Heart left ventricle (tissue), 16 donors: Measurements from ENCODE around the gene MAP4K5. TPM values are rescaled to one million over a fixed set of nuclear protein-coding genes. Genes with fewer than 3 reads are reported as not detected.

ENCODE experiments used
- ATAC-seq, 4 donors: fragments of 200-7000 bp; cut with Tn5 transposase; one replicate each; pipeline ENCODE4 v1.9.1; 2020 to 2022; ENCODE audit warnings: moderate library complexity in 4 of 4, mild to moderate bottlenecking in 3 of 4, moderate number of reproducible peaks in 1 of 4
- DNase-seq, 5 donors: peaks; one replicate each; pipeline ENCODE4 v3.0.0-alpha.2; 2020
- H3K27ac ChIP-seq, 12 donors: fragments of 200-600 bp; sonication (generic) in 4 of 12; one replicate each; pipeline versions ENCODE4 v1.5.0 to v1.8.0; 2016 to 2022; ENCODE audit warnings: mild to moderate bottlenecking in 2 of 12
- H3K27me3 ChIP-seq, 9 donors: fragments of 200-600 bp; sonication (generic) in 2 of 9; one replicate each; pipeline versions ENCODE4 v1.5.1 to v1.8.0; 2016 to 2022; ENCODE audit warnings: mild to moderate bottlenecking in 3 of 9
- H3K36me3 ChIP-seq, 9 donors: fragments of 200-600 bp; sonication (generic) in 2 of 9; one replicate each; pipeline versions ENCODE4 v1.5.0 to v1.8.0; 2018 to 2022; ENCODE audit warnings: mild to moderate bottlenecking in 2 of 9
- H3K4me1 ChIP-seq, 12 donors: fragments of 200-600 bp; sonication (generic) in 4 of 12; one replicate each; pipeline versions ENCODE4 v1.5.0 to v1.8.0; 2016 to 2022; ENCODE audit warnings: mild to moderate bottlenecking in 3 of 12
- H3K4me3 ChIP-seq, 12 donors: fragments of 200-600 bp; sonication (generic) in 4 of 12; one replicate each; pipeline versions ENCODE4 v1.5.0 to v1.8.0; 2017 to 2022; ENCODE audit warnings: mild to moderate bottlenecking in 9 of 12, moderate library complexity in 4 of 12
- H3K9me3 ChIP-seq, 12 donors: fragments of 200-600 bp; sonication (generic) in 4 of 12; one replicate each; pipeline versions ENCODE4 v1.5.0 to v1.8.0; 2016 to 2022; ENCODE audit warnings: mild to moderate bottlenecking in 1 of 12
- CTCF ChIP-seq, 12 donors: fragments of 200-600 bp; sonication (generic) in 4 of 12; IDR thresholded peaks; one replicate each; pipeline versions ENCODE4 v1.5.0 to v1.8.0; 2018 to 2022; ENCODE audit warnings: antibody characterized with exemption in 12 of 12, mild to moderate bottlenecking in 5 of 12
- POLR2A ChIP-seq, 2 donors: fragments of 450-650 bp; IDR thresholded peaks; one replicate each; pipeline ENCODE4 v1.6.1; 2017; ENCODE audit warnings: antibody characterized with exemption in 2 of 2, mild to moderate bottlenecking in 2 of 2, moderate library complexity in 2 of 2
- WGBS, 4 donors: extraction: QIAGEN DNeasy Blood & Tissue Kit in 2 of 4; methylation state at CpG; one replicate each; pipeline versions ENCODE4 v1.1.5 to v1.1.7; 2013 to 2018; 5-methylcytosine and 5-hydroxymethylcytosine counted together
- intact Hi-C, 10 donors: fragments of 100-400 bp; cut with DNase I; formaldehyde crosslinking; loops; one replicate each; pipeline versions ENCODE4 v1.11.1 to v1.14.2; 2022
- polyA plus RNA-seq, 2 donors: library from polyadenylated mRNA; stranded (reverse); fragments of 200-250 nt; gene quantifications; one replicate each; pipeline ENCODE4 v1.2.3, GENCODE V29; 2013
- total RNA-seq, 9 donors: library from RNA; depleted of rRNA in 2 of 9; stranded (reverse); fragments of >200 nt in 2 of 9; fragmentation: NEBNext Ultra II Directional in 3 of 9; extraction: Animal tissue kit (Norgen Biotek cat#: 25700) in 3 of 9; gene quantifications; one replicate each; pipeline versions ENCODE4 v1.1.0 to v1.2.4, GENCODE V29; 2016 to 2023
- donor health status: ischemic (EF 13 %, LVEDD 7.1; RV severe dilation, severe dysfunction).
- donor health status: healthy with polysubstance abuse.
- donor health status: DM: no; HTN: yes; CAD: no.
- donor health status: DM: no; HTN: no; CAD: no.
- donor health status: ischemic (EF 25% LVEDD 6.9; RV normal size, moderate dysfunction).
- donor health status: ischemic (EF 25% LVEDD 5.7; RV mildly dilated, moderate dysfunction).
- donor health status: healthy.
- donor health status: DM: yes; HTN: yes; CAD: no.
- donor health status: ischemic (EF 35%, LVEDD 5.7; RV mildly dilated, moderate dysfunction).
- donor health status: nonischemic (EF 11% LVEDD 7.7; RV severe dilation, severe dysfunction).
- donor health status: DM: yes; HTN: yes; CAD: no.
- donor health status: PGD.
- donor health status: ischemic (EF 29% LVEDD 5.4; RV normal size, mild dysfunction).
- donor health status: nonischemic (EF 23%, LVEDD 6.1; RV moderate dilation, normal function).

MAP4K5 gene
- total and polyA plus RNA-seq, 11 donors = 4.7 to 43.3 (median 16.6) TPM

GRCh38 chr14:50533241-50533705 lies 904 bp upstream of the MAP4K5 start:
- 29 to 43% (median 39%) methylated on average over 5 of the region's 5 CpGs for WGBS, 4 donors
- TF ChIP-seq POLR2A (IDR thresholded peaks at IDR 0.05) (no peak), CTCF (IDR thresholded peaks at IDR 0.05) (no peak)
- ATAC-seq (peak in 1 of 4 donors; percentile 7), DNase-seq (no peak)
- Histone ChIP-seq H3K36me3 (no peaks in the 10 kb centered on the region), H3K4me3 (peak overlapping the region in 9 of 12 donors; percentile 72 to 96 (median 90)), H3K4me1 (peaks cover 5 to 38% (median 24%) of the 10 kb centered on the region in 12 donors), H3K27me3 (no peaks in the 10 kb centered on the region), H3K9me3 (no peaks in the 10 kb centered on the region), H3K27ac (peak overlapping the region in 2 of 12 donors; percentile 93 to 98)
- intact Hi-C loops = loop anchor here in 9 of 10 donors (2.0 to 10.0 kb wide), 7 partner anchors 136 to 666 kb away; partner anchors contain the start of genes ARF6 (in 1 of the 9), CDKL1 (in 1 of the 9) and VCPKMT (in 1 of the 9)

DNA sequence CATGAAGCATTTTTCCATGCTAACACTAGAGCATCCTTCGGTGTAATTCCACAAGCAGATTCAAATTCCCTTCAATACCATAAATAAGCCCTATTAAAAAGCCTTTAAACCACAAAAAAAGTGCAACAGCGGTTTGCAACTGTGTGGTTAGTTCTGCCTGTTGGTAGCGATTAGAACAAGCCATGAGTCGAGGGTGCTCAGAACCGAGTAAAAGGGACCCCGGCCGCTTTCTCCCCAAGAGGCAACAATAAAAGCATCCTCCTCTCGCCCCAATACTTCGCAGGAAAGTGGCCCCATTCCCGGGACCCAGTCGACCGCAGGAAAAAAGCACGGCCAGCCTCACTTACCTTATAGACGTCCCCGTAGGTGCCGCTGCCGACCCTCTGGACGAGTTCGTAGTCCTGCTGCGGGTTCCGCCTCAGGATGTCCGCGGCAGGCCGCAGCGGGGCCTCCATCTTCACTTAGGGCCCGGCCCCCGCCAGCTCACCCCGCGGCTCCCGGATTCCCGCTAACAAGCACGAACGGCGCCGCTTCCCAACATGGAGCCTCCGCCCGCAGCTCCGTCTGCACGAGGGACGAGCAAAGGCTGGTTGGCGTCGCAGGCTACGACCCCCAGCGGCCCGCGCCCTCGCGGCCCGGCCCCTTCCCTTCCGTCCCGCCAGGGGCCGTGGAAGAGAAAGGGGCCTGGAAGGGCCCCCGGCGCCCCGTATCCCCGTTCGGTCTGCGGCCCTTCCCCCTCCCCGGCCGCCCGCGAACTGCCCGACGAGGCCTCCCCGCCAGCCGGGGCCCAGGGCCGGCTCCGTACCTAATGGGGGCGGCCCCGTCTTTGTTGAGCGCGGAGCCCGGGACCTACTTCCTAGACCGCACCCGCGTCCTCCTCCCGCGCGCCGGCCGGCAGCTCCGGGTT lies 521 bp downstream of the MAP4K5 start:
- peak overlapping the region; percentile 78 to 98 (median 94) for H3K27ac ChIP-seq
- peak overlapping the region; percentile 72 to 98 (median 90) for H3K4me3 ChIP-seq
- no peaks in the 10 kb centered on the region for H3K27me3 ChIP-seq
- peak; percentile 46 to 79 (median 58) for DNase-seq
- H3K36me3 ChIP-seq = peaks cover 0 to 3% (median 0%) of the 10 kb centered on the region in 9 donors
- peak; percentile 24 to 75 (median 60) for ATAC-seq
- TF ChIP-seq CTCF (IDR thresholded peaks at IDR 0.05) (no peak), POLR2A (IDR thresholded peaks at IDR 0.05) (no peak)
- 1 to 2% (median 1%) methylated on average over 42 to 82 of the region's 82 CpGs for WGBS, 4 donors
- H3K4me1 ChIP-seq = peaks cover 5 to 51% (median 26%) of the 10 kb centered on the region in 12 donors
- intact Hi-C loops = loop anchor here (1.0 to 10.0 kb wide), 9 partner anchors 135 to 665 kb away; partner anchors contain the start of genes ARF6 (in 1 of the 10), CDKL1 (in 1 of the 10) and VCPKMT (in 1 of the 10)
- no peaks in the 10 kb centered on the region for H3K9me3 ChIP-seq

DNA sequence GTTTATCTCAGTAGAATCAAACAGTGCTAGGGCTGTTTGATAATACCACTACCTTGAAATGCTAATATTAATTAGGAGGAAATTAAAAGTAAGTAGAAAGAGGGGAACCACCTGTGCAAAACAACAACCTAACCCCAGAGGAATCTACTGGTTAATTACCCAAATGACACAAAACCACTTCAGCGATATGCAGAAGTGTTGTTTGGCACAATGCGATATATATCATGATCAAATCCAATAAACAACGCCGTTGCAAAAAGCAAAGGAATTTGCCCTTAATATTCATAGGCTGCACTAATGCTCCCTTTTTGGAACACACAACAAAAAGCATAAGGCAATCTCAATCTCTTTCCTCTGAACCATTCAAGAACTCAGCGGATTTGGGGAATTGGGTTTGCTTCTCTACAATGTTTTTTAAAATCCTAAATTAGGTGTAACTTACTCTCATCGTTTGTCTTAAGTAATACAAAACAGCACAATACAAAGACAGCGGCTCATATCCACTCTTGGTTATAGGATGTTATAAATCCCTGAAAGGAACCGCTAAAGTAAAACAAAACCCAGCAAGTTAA lies 1.5 kb downstream of the MAP4K5 start:
- Histone ChIP-seq H3K4me3 (peak overlapping the region in 11 of 12 donors; percentile 72 to 96 (median 90)), H3K9me3 (no peaks in the 10 kb centered on the region), H3K27me3 (no peaks in the 10 kb centered on the region), H3K36me3 (peaks cover 0 to 3% (median 0%) of the 10 kb centered on the region in 9 donors), H3K4me1 (peaks cover 5 to 51% (median 26%) of the 10 kb centered on the region in 12 donors), H3K27ac (peak overlapping the region in 3 of 12 donors; percentile 93 to 98 (median 94))
- ATAC-seq (no peak), DNase-seq (no peak)
- intact Hi-C loops = loop anchor here in 7 of 10 donors (2.0 to 10.0 kb wide), 7 partner anchors 134 to 664 kb away; partner anchors contain the start of genes ARF6 (in 1 of the 7), CDKL1 (in 1 of the 7) and VCPKMT (in 1 of the 7)
- TF ChIP-seq POLR2A (IDR thresholded peaks at IDR 0.05) = no peak
- 46 to 53% (median 51%) methylated on average over 8 of the region's 8 CpGs for WGBS, 4 donors

DNA sequence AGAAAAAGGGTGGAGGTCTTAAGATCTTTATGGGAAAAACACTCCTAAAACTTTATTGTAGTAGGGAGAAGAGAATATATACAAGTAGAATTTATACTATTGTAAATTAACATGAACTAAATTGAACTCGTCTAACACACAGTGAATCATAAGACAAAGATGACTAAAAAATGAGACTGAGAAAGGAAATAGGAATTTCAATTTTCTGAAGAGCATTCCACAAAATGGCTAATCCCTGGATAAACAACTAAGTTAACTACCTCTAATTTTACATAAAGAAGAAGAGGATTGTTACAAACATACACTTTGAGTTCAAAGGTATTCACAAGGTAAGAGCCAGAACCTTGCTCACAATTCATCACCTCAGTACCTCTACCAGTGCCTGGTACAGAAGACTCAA lies 2.0 kb downstream of the MAP4K5 start:
- peak overlapping the region in 6 of 12 donors; percentile 87 to 95 (median 91) for H3K4me3 ChIP-seq
- no peak for ATAC-seq
- DNase-seq = no peak
- H3K36me3 ChIP-seq = peaks cover 0 to 3% (median 0%) of the 10 kb centered on the region in 9 donors
- peaks cover 5 to 52% (median 26%) of the 10 kb centered on the region in 12 donors for H3K4me1 ChIP-seq
- H3K9me3 ChIP-seq = no peaks in the 10 kb centered on the region
- no peaks in the 10 kb centered on the region for H3K27me3 ChIP-seq
- 44 to 59% (median 56%) methylated on average over 1 of the region's 1 CpG for WGBS, 4 donors
- intact Hi-C loops = loop anchor here in 7 of 10 donors (2.0 to 10.0 kb wide), 7 partner anchors 133 to 663 kb away; partner anchors contain the start of genes ARF6 (in 1 of the 7), CDKL1 (in 1 of the 7) and VCPKMT (in 1 of the 7)
- no peak for TF ChIP-seq CTCF (IDR thresholded peaks at IDR 0.05)
- no peak for TF ChIP-seq POLR2A (IDR thresholded peaks at IDR 0.05)
- no peak overlapping the region for H3K27ac ChIP-seq
